ENCODE results near the gene DIP2B.
"Not testable (repeated sequence)": the region's sequence is repeated elsewhere in the genome, so short reads cannot be mapped to it uniquely, and the experiment has no call there.

The DIP2B gene

GRCh38 chr12:50676756-50677155 lies 172.0 kb downstream of the DIP2B start:
- DNase-seq (ENCODE audit: low read depth in 2 of 2) = no peak

DNA sequence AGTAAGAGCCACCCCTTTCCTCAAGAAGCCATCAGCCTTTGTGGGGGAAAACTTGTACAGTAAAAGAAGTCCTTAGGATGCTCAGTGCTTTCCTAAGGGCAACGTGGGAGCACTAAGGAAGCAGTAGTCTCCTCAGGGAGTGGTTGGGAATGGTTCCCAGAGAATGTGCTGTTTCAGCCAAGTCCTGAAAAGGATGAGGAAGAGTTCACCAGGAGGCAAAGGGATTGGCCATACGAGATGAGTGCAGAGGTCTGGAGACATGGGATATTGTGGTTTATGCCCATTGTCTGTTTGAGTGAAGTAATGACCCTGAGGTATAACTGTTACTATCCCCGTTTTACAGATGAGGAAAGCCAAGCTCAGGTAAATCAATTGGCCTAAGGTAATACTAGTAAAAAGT lies 173.1 kb downstream of the DIP2B start:
- no peak for DNase-seq (ENCODE audit: low read depth in 2 of 2)

DNA sequence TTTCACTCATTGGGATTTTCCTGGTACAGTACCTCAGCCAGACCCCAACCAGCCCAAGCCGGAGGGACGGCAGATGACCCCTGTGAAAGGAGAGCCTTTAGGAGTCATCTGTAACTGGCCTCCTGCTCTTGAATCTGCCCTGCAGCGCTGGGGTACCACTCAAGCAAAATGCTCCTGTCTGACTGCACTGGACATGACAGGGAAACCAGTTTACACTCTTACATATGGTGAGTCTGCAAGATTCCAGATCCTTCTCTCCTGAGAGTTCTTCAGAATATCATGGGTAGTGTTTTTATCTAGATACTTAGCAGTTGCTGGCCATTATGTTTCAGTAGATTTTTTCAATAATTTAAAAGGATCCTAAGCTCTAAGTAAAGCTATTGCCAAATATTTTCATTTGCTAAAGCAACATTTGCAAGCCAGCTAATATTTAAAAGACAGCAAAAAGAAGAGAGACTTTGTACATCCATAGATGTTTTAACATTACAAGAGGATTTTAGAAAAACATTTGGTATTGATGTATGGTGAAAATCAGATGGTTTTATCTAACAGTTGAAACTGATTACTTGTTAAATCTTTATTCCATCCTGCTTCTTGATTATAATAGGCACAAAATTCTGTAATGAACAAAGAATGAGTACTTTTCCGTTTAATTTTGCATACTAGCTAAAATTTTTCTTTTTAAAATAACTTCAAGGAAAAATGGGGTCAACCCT lies 174.0 kb downstream of the DIP2B start:
- no peak for DNase-seq (ENCODE audit: low read depth in 2 of 2)

DNA sequence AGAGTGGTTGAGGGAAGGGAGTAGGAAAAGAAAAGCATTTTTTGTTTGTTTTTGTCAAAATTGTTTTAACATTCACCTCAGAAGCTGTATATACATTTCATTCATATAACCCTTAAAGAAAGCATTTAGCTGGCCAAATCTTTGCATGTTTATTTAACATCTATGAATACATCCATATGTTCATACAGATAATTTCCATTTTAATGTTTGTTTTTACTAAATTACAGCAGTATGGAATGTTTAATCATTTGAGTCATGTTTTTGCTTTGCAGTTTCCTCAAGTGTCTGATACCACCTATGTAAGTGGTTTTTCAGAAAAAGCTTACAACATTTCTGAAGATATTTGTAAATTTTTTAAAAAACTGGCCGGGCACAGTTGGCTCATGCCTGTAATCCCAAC lies 174.8 kb downstream of the DIP2B start:
- DNase-seq (ENCODE audit: low read depth in 2 of 2) = no peak

GRCh38 chr12:50681064-50681463 lies 176.3 kb downstream of the DIP2B start:
- DNase-seq (ENCODE audit: low read depth in 2 of 2) = not testable (repeated sequence)

GRCh38 chr12:50685641-50686040 lies 180.9 kb downstream of the DIP2B start:
- DNase-seq (ENCODE audit: low read depth in 2 of 2) = no peak

GRCh38 chr12:50686406-50686805 lies 181.6 kb downstream of the DIP2B start:
- no peak for DNase-seq (ENCODE audit: low read depth in 2 of 2)

DNA sequence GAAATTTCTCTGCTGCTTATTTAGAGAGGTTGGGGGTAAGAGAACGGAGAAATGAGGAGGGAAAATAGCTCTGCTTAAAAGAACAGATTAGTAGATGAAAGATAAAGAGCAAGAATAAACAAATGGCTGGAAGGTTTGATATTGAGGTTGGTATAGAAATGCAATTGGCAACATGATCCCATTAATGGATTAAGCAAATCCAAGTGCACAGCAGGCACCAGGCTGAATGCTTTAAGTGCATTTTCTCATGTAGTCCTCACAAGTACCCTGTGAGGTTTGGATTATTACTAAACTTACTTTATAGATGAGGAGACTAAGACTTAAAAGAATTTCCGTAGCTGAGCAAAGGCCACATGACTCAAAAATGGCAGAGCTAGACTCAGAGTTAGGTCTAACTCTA lies 182.2 kb downstream of the DIP2B start:
- no peak for DNase-seq (ENCODE audit: low read depth in 2 of 2)

- no peak for DNase-seq (ENCODE audit: low read depth in 2 of 2)
Observed at GRCh38 chr12:50689437-50689836, 184.7 kb downstream of the DIP2B start.

DNA sequence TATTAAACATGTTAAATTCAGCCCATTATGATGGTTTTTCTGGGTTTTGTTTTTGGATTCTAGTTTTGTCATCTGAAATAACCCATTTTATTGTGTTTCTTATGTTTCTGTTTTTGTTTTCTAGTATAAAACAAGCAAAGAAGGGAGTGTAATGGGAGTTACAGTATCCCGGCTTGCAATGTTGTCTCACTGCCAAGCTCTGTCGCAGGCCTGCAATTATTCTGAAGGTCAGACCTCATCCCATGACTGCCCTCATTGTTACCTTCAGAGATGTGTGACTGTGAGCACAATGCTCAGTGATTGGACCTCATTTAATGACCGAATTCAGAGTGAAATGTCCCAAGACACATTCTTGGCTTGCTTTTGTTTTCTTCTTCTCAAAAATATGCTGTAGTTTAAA lies 186.1 kb downstream of the DIP2B start:
- no peak for DNase-seq (ENCODE audit: low read depth in 2 of 2)

GRCh38 chr12:50695961-50696360 lies 191.2 kb downstream of the DIP2B start:
- no peak for DNase-seq (ENCODE audit: low read depth in 2 of 2)

DNA sequence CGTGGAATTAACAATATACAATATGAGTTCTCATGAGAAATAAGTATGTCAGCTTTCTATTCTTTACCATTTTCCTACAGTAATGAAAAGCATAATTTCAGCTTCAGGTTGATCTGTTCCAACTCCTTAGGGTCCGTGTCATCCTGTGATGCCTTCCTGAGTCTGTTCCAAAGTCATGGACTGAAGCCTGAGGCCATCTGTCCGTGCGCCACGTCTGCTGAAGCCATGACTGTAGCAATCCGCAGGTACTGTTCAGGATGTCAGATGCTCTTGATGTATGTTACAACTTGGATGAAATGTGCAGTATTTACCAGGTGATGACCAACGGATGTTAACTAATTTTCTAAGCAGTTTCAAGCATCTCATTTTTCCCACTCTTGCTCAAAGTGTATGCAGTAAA lies 192.1 kb downstream of the DIP2B start:
- DNase-seq (ENCODE audit: low read depth in 2 of 2) = no peak

DNA sequence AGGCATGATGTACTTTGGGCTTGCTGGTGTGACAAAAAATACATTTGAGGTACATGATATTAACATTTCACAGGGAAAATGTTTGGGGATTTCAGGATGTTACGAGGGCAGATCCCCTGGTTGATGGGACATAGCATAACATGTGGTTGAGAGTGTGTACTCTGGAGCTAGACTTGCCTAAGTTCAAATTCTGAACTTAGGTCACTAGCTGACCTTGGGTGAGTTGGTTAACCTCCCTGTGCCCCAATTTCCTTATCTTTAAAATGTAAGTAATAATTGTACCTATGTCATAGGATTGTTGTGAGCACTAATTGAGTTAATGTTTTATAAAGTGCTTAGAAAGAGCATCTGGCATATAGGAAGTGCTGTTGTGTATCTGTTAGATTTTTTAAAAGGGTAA lies 194.4 kb downstream of the DIP2B start:
- DNase-seq (ENCODE audit: low read depth in 2 of 2) = no peak

GRCh38 chr12:50699940-50700339 lies 195.2 kb downstream of the DIP2B start:
- DNase-seq (ENCODE audit: low read depth in 2 of 2) = no peak

- DNase-seq (ENCODE audit: low read depth in 2 of 2) = no peak
Observed at GRCh38 chr12:50706606-50707005, 201.8 kb downstream of the DIP2B start.

- DNase-seq (ENCODE audit: low read depth in 2 of 2) = no peak
Observed at GRCh38 chr12:50707396-50707795, 202.6 kb downstream of the DIP2B start.

- no peak for DNase-seq (ENCODE audit: low read depth in 2 of 2)
Observed at GRCh38 chr12:50708631-50709030, 203.8 kb downstream of the DIP2B start.

DNA sequence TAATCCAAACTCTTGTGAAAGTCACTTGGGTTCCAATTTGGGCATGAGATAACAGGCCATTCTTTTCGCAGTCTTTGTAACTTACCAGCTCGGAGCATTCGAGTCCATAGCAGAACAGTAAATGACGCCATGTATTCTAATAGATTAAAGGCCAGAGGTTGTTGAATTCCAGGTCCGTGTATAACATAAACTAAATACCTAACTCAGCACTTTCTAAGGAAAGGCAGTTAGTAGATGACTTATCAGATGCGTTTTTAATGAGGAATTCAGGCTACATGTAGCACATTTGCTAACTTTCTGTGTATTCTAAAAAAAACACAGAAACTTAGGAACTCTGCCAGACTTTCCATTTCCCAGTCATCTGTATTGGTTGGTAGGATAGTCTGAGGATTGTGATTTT lies 206.3 kb downstream of the DIP2B start:
- no peak for DNase-seq (ENCODE audit: low read depth in 2 of 2)

DNA sequence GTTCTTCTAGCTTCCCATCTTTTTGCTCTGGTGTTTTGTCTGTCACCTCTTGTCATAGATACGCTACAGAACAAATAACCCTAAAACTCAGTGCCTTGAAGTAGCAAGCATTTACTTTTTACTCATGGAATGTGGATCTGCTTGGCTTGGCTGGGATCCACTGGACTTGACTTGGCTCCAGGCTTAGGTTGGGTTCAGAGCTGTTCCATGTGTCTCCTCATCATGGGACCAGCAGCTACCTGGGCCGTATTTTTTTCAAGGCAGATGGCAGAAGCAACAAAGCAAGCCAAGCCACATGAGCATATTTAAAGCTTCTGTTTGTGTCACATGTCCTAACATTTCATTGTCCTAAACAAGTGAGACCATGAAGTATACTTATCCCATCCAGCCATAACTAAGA lies 210.4 kb downstream of the DIP2B start:
- DNase-seq (ENCODE audit: low read depth in 2 of 2) = no peak

- no peak for DNase-seq (ENCODE audit: low read depth in 2 of 2)
Observed at GRCh38 chr12:50718760-50719159, 214.0 kb downstream of the DIP2B start.

DNA sequence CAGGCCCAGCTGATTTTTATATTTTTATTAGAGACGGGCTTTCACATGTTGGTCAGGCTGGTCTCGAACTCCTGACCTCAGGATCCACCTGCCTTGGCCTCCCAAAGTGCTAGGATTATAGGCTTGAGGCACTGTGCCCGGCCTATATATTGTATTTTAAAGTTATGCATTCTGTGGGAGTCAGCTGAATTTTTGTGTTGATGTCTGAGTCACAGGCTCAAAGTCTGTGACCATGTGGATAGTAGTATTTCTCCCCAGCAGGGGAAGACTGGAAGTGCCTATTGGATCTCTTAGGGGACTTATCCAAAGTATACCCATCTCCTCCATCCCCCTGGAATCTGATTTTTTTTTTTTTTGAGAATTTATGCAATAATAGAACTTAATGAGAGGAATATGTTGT lies 215.3 kb downstream of the DIP2B start:
- no peak for DNase-seq (ENCODE audit: low read depth in 2 of 2)

GRCh38 chr12:50720501-50720900 lies 215.7 kb downstream of the DIP2B start:
- no peak for DNase-seq (ENCODE audit: low read depth in 2 of 2)

- DNase-seq (ENCODE audit: low read depth in 2 of 2) = no peak
Observed at GRCh38 chr12:50723865-50724264, 219.1 kb downstream of the DIP2B start.

Data from stimulated activated CD8-positive, alpha-beta memory T cell treated with anti-CD3 and anti-CD28 coated beads, Interleukin-7, amount 100 ng/mL, for 4 hours (primary cell).